Islet precursor cell (in vitro differentiated cells): ENCODE results near the gene KHNYN.
"Not testable (repeated sequence)": the region's sequence is repeated elsewhere in the genome, so short reads cannot be mapped to it uniquely, and the experiment has no call there.

Source experiments
- DNase-seq: peaks from one replicate; pipeline ENCODE4 v3.0.0-alpha.2; 2018

Gene KHNYN

GRCh38 chr14:24429395-24430142, at the start of gene KHNYN, which contains the start of gene CBLN3:
KHNYN (plus strand) TSS chr14:24429954; CDS start chr14:24430731, 777 bp downstream.
CBLN3 (minus strand) TSS chr14:24429668; CDS start chr14:24429054, 614 bp downstream.
- DNase-seq = peak; percentile 94

DNA sequence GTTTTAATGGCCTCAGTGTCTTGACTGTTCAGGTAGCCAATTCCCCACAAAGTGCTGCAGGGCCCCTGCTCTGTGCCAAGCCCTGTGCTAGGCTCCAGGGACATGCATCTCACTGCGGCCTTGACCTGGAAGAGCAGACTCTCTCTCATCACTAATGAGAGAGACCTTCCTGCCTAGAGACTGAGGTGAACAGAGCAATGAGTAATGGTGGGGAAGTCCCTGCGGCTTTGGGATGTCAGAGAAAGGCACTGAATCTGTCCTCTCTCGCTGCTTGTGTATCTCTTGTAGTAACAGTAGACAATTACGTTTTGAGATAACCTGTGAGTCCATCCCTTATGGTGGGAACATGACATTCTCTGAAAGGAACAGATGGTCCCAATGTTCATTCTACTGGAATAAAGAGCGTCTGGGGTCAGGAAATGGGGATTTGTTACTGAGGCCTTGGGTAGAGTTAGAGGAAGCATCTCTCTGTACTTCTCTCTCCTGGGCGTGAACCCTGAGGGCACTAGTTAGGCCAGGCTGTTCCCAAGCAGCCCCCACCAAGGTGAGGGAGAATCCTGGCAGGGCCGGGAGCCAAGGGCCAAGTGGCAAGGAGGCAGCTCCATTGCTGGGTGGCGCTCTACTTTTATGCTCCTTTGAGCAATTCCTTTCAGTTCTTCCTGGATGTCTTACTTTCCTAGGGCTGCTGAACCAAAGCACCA, 48.2 kb upstream of the KHNYN start:
- no peak for DNase-seq

- no peak for DNase-seq
Measured at GRCh38 chr14:24382064-24382371, 47.7 kb upstream of the KHNYN start.

- no peak for DNase-seq
Measured at GRCh38 chr14:24384169-24384568, 45.6 kb upstream of the KHNYN start.

DNA sequence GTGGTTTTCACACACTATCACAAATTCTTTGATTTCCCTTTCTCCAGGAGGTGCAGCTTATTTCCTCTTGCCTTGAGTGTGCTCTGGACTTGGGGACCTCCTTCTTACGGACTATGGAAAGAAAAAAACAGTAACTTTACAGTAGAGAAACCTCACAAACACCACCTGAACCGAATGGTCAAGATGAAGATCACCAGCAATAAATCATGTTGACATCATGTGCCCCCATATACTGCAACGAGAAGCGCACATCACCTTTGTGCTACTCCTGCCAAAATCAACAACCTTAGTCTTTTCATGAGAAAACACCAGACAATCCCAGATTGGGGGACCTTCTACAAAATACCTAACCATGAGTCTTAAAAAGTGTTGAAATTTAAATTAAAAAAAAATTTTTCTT, 44.2 kb upstream of the KHNYN start:
- DNase-seq = no peak

DNA sequence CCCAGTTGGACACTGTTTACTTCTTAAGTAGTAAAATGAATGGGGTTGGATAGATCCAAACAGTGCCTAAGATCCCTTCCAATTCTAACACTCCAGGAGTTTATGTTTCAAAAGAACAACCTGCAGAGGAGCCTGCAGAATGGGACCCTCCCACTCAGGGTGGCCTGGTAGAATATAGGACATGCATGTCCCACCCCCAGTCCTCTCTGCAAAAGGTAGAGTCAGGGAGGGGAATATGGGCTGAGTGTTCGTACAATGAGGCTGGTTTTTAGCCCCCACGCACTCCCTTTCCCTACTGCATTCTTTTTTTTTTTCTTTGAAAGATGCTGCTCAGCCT, 42.8 kb upstream of the KHNYN start:
- no peak for DNase-seq

DNA sequence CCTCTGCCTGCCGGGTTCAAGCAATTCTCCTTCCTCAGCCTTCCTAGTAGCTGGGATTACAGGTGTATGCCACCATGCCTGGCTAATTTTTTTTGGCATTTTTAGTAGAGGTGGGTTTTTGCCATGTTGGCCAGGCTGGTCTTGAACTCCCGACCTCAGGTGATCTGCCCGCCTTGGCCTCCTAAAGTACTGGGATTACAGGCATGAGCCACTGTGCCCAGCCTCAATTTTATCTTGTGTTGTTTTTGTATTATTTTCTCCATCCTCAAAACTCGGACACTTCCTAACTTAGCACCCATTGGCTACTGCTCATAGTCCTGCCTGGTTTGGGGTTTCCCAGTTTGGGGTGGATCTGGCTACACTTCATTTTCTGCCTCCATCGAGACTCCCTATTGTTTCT, 42.2 kb upstream of the KHNYN start:
- DNase-seq = not testable (repeated sequence)

DNA sequence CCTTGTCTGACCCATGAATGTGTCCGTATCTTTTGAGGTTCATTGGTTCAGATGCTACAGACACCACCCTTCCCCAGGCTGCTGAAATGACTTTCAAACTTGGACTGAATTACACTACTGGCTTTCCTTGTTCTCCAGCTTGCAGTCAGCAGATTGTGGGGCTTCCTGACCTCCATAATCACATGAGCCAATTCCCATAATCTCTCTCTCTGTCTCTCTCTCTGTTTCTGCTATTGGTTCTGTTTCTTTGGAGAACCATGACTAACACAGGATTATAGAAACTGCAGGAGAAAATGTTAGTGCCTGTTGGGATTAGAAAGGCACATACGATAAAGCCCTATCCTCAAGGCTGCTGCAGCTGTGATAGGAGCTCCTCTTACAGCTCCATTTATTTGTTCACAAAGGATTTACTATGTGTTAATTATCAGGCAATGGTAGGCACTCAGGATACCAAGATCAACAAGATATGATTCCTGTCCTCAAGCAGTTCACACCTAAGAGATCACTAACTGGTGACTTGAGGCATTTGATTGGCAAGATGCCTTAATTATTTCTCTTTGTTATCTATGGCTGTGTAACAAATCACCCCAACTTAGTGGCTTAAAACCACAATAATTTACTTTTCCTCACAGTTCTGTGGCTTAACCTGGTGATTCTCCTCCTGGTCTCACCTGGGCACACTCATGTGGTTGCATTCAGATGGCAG, 41.1 kb upstream of the KHNYN start:
- no peak for DNase-seq

- no peak for DNase-seq
Measured at GRCh38 chr14:24389226-24389848, 40.4 kb upstream of the KHNYN start.

GRCh38 chr14:24390701-24391468, 38.9 kb upstream of the KHNYN start:
- DNase-seq = no peak

- no peak for DNase-seq
Measured at GRCh38 chr14:24392325-24393091, 37.2 kb upstream of the KHNYN start.

GRCh38 chr14:24394275-24394674, 35.5 kb upstream of the KHNYN start:
- DNase-seq = no peak

GRCh38 chr14:24395609-24396582, 33.9 kb upstream of the KHNYN start:
- DNase-seq = no peak

DNA sequence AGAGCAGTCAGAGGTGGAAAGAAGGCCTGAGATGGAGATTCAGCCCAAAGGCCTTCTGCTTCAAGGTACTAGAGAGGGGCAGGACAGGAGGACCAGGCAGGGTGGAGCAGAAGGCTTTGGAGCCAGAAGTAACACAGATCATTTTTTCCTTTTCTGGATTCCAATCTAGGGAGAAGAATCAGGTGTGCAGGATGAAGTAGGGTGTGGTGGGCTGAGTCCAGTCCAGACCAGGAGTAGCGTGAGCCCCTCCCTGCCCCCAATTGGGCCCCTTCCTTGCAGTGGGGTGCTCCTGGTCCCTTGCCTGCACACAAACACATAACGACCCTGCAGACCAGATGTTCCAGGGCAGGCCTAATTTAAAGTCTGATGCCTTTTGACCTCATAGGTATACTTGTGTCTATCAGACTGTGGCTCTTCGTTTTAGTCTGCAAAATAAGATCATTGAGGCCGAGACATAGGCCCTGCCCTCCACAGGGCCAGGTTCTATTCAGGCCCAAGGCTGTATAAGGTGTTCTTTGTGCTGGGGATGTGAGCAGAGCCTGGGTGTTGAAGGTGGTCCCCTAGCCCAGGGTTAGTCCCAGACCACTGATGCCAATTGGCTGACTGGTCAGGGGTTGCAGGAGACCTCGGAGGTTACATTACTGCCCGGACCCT, 32.0 kb upstream of the KHNYN start:
- DNase-seq = no peak

GRCh38 chr14:24398293-24398652, 31.5 kb upstream of the KHNYN start:
- no peak for DNase-seq

GRCh38 chr14:24398653-24399446, 30.9 kb upstream of the KHNYN start, which contains the start of gene NYNRIN:
NYNRIN (plus strand) TSS chr14:24399003; CDS start chr14:24399247, 244 bp downstream.
- DNase-seq = peak; percentile 87

GRCh38 chr14:24399447-24399822, 30.3 kb upstream of the KHNYN start:
- no peak for DNase-seq

DNA sequence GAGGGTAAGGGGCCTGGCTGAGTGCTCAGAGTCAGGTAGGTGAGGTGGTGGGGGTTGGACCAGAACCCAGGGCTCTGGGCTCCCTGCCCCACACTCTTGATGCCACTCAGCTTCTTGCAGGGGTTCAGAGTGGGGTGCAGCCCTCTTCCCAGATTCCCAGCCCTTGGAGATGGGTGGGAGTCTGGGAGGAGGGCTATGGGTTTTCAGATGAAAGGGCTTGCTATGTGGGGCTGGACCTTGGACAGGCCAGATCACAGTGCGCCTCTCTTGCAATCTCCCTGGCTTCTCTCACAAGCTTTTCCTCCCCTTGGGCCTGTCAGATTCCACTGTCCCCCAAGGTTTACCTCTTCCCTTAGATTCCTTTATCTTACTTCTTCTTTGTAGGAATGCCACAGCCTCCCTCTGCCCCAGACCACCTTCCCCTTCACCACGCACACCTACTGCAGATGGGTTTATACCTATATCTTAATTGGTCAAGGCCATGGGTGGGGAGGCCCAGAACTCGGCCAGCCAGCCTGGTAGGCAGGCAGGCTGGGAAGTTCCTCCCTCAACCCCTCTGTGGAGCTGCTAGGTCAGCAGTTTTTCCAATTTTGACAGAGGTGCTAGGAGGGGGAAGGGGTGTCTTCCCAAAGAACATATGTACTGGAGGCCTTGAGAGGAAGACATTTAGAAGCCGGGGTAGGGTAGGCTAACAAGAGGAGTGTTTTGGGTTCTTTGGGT, 29.6 kb upstream of the KHNYN start:
- no peak for DNase-seq
